ENCODE measurements around the gene DAB1. TPM values are rescaled to one million over a fixed set of nuclear protein-coding genes. Genes with fewer than 3 reads are reported as not detected.

DAB1 gene
- polyA plus RNA-seq, 1 experiment: 0.05 TPM

- ChIA-PET POLR2A (no interaction called here), CTCF (no interaction called here)
- no peak overlapping the region for H3K4me3 ChIP-seq (ENCODE audit: low read depth, low read length)
- DNase-seq (ENCODE audit: low read depth, low spot score): no peak
- H3K27ac ChIP-seq (ENCODE audit: low read depth, low read length): no peak overlapping the region
- no peak for TF ChIP-seq CTCF (IDR thresholded peaks at IDR 0.05; ENCODE audit: low read depth, low read length)
- no peaks in the 10 kb centered on the region for H3K27me3 ChIP-seq (ENCODE audit: control insufficient read depth, insufficient read depth, low read length)
- H3K9me3 ChIP-seq (ENCODE audit: control insufficient read depth, insufficient read depth, low read length): no peaks in the 10 kb centered on the region
These were observed 146.9 kb downstream of the DAB1 start for GRCh38 chr1:57276918-57277317.

- POLR2A ChIA-PET: no interaction called here
- Histone ChIP-seq H3K27ac (ENCODE audit: low read depth, low read length) (no peak overlapping the region), H3K27me3 (ENCODE audit: control insufficient read depth, insufficient read depth, low read length) (no peaks in the 10 kb centered on the region), H3K4me3 (ENCODE audit: low read depth, low read length) (no peak overlapping the region), H3K9me3 (ENCODE audit: control insufficient read depth, insufficient read depth, low read length) (no peaks in the 10 kb centered on the region)
- no peak for TF ChIP-seq CTCF (IDR thresholded peaks at IDR 0.05; ENCODE audit: low read depth, low read length)
- no peak for DNase-seq (ENCODE audit: low read depth, low spot score)
- CTCF ChIA-PET: no interaction called here
These were observed 151.3 kb downstream of the DAB1 start for GRCh38 chr1:57272601-57273000.

- H3K27ac ChIP-seq (ENCODE audit: low read depth, low read length): no peak overlapping the region
- TF ChIP-seq CTCF (IDR thresholded peaks at IDR 0.05; ENCODE audit: low read depth, low read length): no peak
- no peaks in the 10 kb centered on the region for H3K9me3 ChIP-seq (ENCODE audit: control insufficient read depth, insufficient read depth, low read length)
- no peak for DNase-seq (ENCODE audit: low read depth, low spot score)
- H3K27me3 ChIP-seq (ENCODE audit: control insufficient read depth, insufficient read depth, low read length): no peaks in the 10 kb centered on the region
- H3K4me3 ChIP-seq (ENCODE audit: low read depth, low read length): no peak overlapping the region
- CTCF ChIA-PET: no interaction called here
- POLR2A ChIA-PET: no interaction called here
These were observed 151.7 kb downstream of the DAB1 start for GRCh38 chr1:57272150-57272549.

- POLR2A ChIA-PET: no interaction called here
- H3K9me3 ChIP-seq (ENCODE audit: control insufficient read depth, insufficient read depth, low read length): no peaks in the 10 kb centered on the region
- H3K4me3 ChIP-seq (ENCODE audit: low read depth, low read length): no peak overlapping the region
- H3K27ac ChIP-seq (ENCODE audit: low read depth, low read length): no peak overlapping the region
- CTCF ChIA-PET: no interaction called here
- no peak for DNase-seq (ENCODE audit: low read depth, low spot score)
- no peak for TF ChIP-seq CTCF (IDR thresholded peaks at IDR 0.05; ENCODE audit: low read depth, low read length)
- no peaks in the 10 kb centered on the region for H3K27me3 ChIP-seq (ENCODE audit: control insufficient read depth, insufficient read depth, low read length)
These were observed 152.7 kb downstream of the DAB1 start for GRCh38 chr1:57270927-57271698.

GRCh38 chr1:57269630-57270225, 154.1 kb downstream of the DAB1 start:
- CTCF ChIA-PET: no interaction called here
- H3K9me3 ChIP-seq (ENCODE audit: control insufficient read depth, insufficient read depth, low read length): no peaks in the 10 kb centered on the region
- no peaks in the 10 kb centered on the region for H3K27me3 ChIP-seq (ENCODE audit: control insufficient read depth, insufficient read depth, low read length)
- DNase-seq (ENCODE audit: low read depth, low spot score): no peak
- H3K4me3 ChIP-seq (ENCODE audit: low read depth, low read length): no peak overlapping the region
- no peak overlapping the region for H3K27ac ChIP-seq (ENCODE audit: low read depth, low read length)
- no peak for TF ChIP-seq CTCF (IDR thresholded peaks at IDR 0.05; ENCODE audit: low read depth, low read length)
- POLR2A ChIA-PET: no interaction called here
